ENCODE results near the gene ZNF609.

GRCh38 chr15:64633332-64633731 is 173.0 kb downstream of the ZNF609 start:
- no peak for TF ChIP-seq TAF1 (IDR thresholded peaks at IDR 0.05; ENCODE audit: borderline replicate concordance, low read depth, low read length)
- TF ChIP-seq POLR2AphosphoS5 (IDR thresholded peaks at IDR 0.05; ENCODE audit: low read depth, low read length) = no peak

All from GM12892 (cell line).